Natural killer cell treated with Interleukin-12 subunit alpha and Interleukin-12 subunit beta and Interleukin-15 and Interleukin-18, amount 100 ng/mL, for 72 hours (primary cell): ENCODE results near the gene LHX2. TPM values are rescaled to one million over a fixed set of nuclear protein-coding genes. Genes with fewer than 3 reads are reported as not detected.

Experiments used
- ATAC-seq, 2 donors: fragments of 150-1000 bp; cut with Tn5 transposase in 1 of 2; sonication (Bioruptor Pico), chemical (Tn5 transposase) in 1 of 2; 2 replicates each; pipeline ENCODE4 v1.10.0; 2021
- DNase-seq: peaks from one replicate; pipeline ENCODE4 v3.0.0; 2022; ENCODE audit warnings: low spot score
- H3K27ac Mint-ChIP-seq, 2 donors: 1 replicate in 1 of 2; 2 replicates in 1 of 2; pipeline ENCODE4 v1.8.0; 2022; ENCODE audit warnings: mixed read lengths in 2 of 2, mild to moderate bottlenecking in 1 of 2, moderate library complexity in 1 of 2
- H3K27me3 Mint-ChIP-seq, 2 donors: 1 replicate in 1 of 2; 2 replicates in 1 of 2; pipeline ENCODE4 v1.8.0; 2022; ENCODE audit warnings: mixed read lengths in 2 of 2
- H3K36me3 Mint-ChIP-seq: one replicate; pipeline ENCODE4 v1.8.0; 2022; ENCODE audit warnings: mixed read lengths
- H3K4me1 Mint-ChIP-seq, 2 donors: 1 replicate in 1 of 2; 2 replicates in 1 of 2; pipeline ENCODE4 v1.8.0; 2022; ENCODE audit warnings: low read depth in 2 of 2, mixed read lengths in 2 of 2, mild to moderate bottlenecking in 1 of 2
- H3K4me3 Mint-ChIP-seq: one replicate; pipeline ENCODE4 v1.8.0; 2022; ENCODE audit warnings: mixed read lengths
- H3K9me3 Mint-ChIP-seq: 2 replicates; pipeline ENCODE4 v1.8.0; 2022; ENCODE audit warnings: mixed read lengths
- total RNA-seq, 2 donors: library from RNA; stranded (reverse); gene quantifications; one replicate each; pipeline ENCODE4 v1.2.3, GENCODE V29; 2022

The LHX2 gene
- total RNA-seq, 2 donors from 2014 or later, result not detected

- Mint-ChIP-seq H3K27ac (no peak overlapping the region), H3K9me3 (no peaks in the 10 kb centered on the region), H3K4me3 (no peak overlapping the region), H3K27me3 (peaks cover 41 to 68% of the 10 kb centered on the region in 2 donors), H3K4me1 (no peaks in the 10 kb centered on the region), H3K36me3 (no peaks in the 10 kb centered on the region)
- ATAC-seq (no peak), DNase-seq (no peak)
Measured at GRCh38 chr9:124038790-124039633, 27.4 kb downstream of the LHX2 start.

GRCh38 chr9:124040186-124040931 is 28.8 kb downstream of the LHX2 start:
- Mint-ChIP-seq H3K4me1 (no peaks in the 10 kb centered on the region), H3K36me3 (no peaks in the 10 kb centered on the region), H3K27me3 (peaks cover 43 to 69% of the 10 kb centered on the region in 2 donors), H3K4me3 (no peak overlapping the region), H3K27ac (no peak overlapping the region), H3K9me3 (no peaks in the 10 kb centered on the region)
- DNase-seq (no peak), ATAC-seq (peak in 1 of 2 donors; percentile 21)

GRCh38 chr9:124040935-124041816 is 29.6 kb downstream of the LHX2 start:
- Mint-ChIP-seq H3K9me3 (no peaks in the 10 kb centered on the region), H3K27ac (no peak overlapping the region), H3K4me1 (no peaks in the 10 kb centered on the region), H3K36me3 (no peaks in the 10 kb centered on the region), H3K27me3 (peaks cover 41 to 63% of the 10 kb centered on the region in 2 donors), H3K4me3 (peak overlapping the region; percentile 13)
- ATAC-seq (peak in 1 of 2 donors; percentile 75), DNase-seq (no peak)

- ATAC-seq (no peak), DNase-seq (no peak)
- Mint-ChIP-seq H3K4me1 (no peaks in the 10 kb centered on the region), H3K9me3 (no peaks in the 10 kb centered on the region), H3K36me3 (no peaks in the 10 kb centered on the region), H3K4me3 (peak overlapping the region; percentile 13), H3K27me3 (peaks cover 43 to 69% of the 10 kb centered on the region in 2 donors), H3K27ac (no peak overlapping the region)
Measured at GRCh38 chr9:124041817-124042116, 30.2 kb downstream of the LHX2 start.

GRCh38 chr9:124042201-124042721 is 30.7 kb downstream of the LHX2 start:
- no peak for DNase-seq
- Mint-ChIP-seq H3K4me1 (no peaks in the 10 kb centered on the region), H3K36me3 (no peaks in the 10 kb centered on the region), H3K4me3 (no peak overlapping the region), H3K9me3 (no peaks in the 10 kb centered on the region), H3K27ac (no peak overlapping the region), H3K27me3 (peaks cover 47 to 74% of the 10 kb centered on the region in 2 donors)
- no peak for ATAC-seq

- H3K4me3 Mint-ChIP-seq, result no peak overlapping the region
- H3K4me1 Mint-ChIP-seq, result no peaks in the 10 kb centered on the region
- H3K27me3 Mint-ChIP-seq, result peaks cover 45 to 73% of the 10 kb centered on the region in 2 donors
- no peak overlapping the region for H3K27ac Mint-ChIP-seq
- no peak for ATAC-seq
- H3K9me3 Mint-ChIP-seq, result no peaks in the 10 kb centered on the region
- no peaks in the 10 kb centered on the region for H3K36me3 Mint-ChIP-seq
- DNase-seq, result no peak
Measured at GRCh38 chr9:124044448-124044847, 32.9 kb downstream of the LHX2 start.

GRCh38 chr9:124045076-124045829 is 33.7 kb downstream of the LHX2 start:
- peaks cover 40 to 65% of the 10 kb centered on the region in 2 donors for H3K27me3 Mint-ChIP-seq
- H3K4me3 Mint-ChIP-seq, result no peak overlapping the region
- DNase-seq (no peak), ATAC-seq (peak in 1 of 2 donors; percentile 11)
- H3K36me3 Mint-ChIP-seq, result no peaks in the 10 kb centered on the region
- no peaks in the 10 kb centered on the region for H3K9me3 Mint-ChIP-seq
- no peaks in the 10 kb centered on the region for H3K4me1 Mint-ChIP-seq
- H3K27ac Mint-ChIP-seq, result no peak overlapping the region

- Mint-ChIP-seq H3K27ac (no peak overlapping the region), H3K9me3 (no peaks in the 10 kb centered on the region), H3K4me3 (no peak overlapping the region), H3K27me3 (peaks cover 38 to 67% of the 10 kb centered on the region in 2 donors), H3K4me1 (no peaks in the 10 kb centered on the region), H3K36me3 (no peaks in the 10 kb centered on the region)
- DNase-seq (no peak), ATAC-seq (peak; percentile 16 to 18)
Measured at GRCh38 chr9:124045830-124046177, 34.2 kb downstream of the LHX2 start.

- Mint-ChIP-seq H3K4me1 (no peaks in the 10 kb centered on the region), H3K36me3 (no peaks in the 10 kb centered on the region), H3K4me3 (no peak overlapping the region), H3K27ac (no peak overlapping the region), H3K9me3 (no peaks in the 10 kb centered on the region), H3K27me3 (peaks cover 40 to 71% of the 10 kb centered on the region in 2 donors)
- ATAC-seq, result no peak
- no peak for DNase-seq
Measured at GRCh38 chr9:124046189-124046588, 34.6 kb downstream of the LHX2 start.

- Mint-ChIP-seq H3K4me1 (no peaks in the 10 kb centered on the region), H3K27me3 (peaks cover 37 to 61% of the 10 kb centered on the region in 2 donors), H3K9me3 (no peaks in the 10 kb centered on the region), H3K36me3 (no peaks in the 10 kb centered on the region), H3K4me3 (no peak overlapping the region), H3K27ac (no peak overlapping the region)
- no peak for ATAC-seq
- DNase-seq, result no peak
Measured at GRCh38 chr9:124047251-124047672, 35.7 kb downstream of the LHX2 start.

- no peaks in the 10 kb centered on the region for H3K36me3 Mint-ChIP-seq
- H3K9me3 Mint-ChIP-seq, result no peaks in the 10 kb centered on the region
- no peak overlapping the region for H3K4me3 Mint-ChIP-seq
- DNase-seq (no peak), ATAC-seq (no peak)
- peaks cover 40 to 64% of the 10 kb centered on the region in 2 donors for H3K27me3 Mint-ChIP-seq
- no peaks in the 10 kb centered on the region for H3K4me1 Mint-ChIP-seq
- no peak overlapping the region for H3K27ac Mint-ChIP-seq
Measured at GRCh38 chr9:124050955-124051354, 39.4 kb downstream of the LHX2 start.

- ATAC-seq (no peak), DNase-seq (no peak)
- H3K4me3 Mint-ChIP-seq, result no peak overlapping the region
- H3K4me1 Mint-ChIP-seq, result no peaks in the 10 kb centered on the region
- H3K36me3 Mint-ChIP-seq, result no peaks in the 10 kb centered on the region
- H3K27ac Mint-ChIP-seq, result no peak overlapping the region
- peaks cover 33 to 62% of the 10 kb centered on the region in 2 donors for H3K27me3 Mint-ChIP-seq
- H3K9me3 Mint-ChIP-seq, result no peaks in the 10 kb centered on the region
Measured at GRCh38 chr9:124052401-124052800, 40.8 kb downstream of the LHX2 start.
